ENCODE measurements around the gene RNH1. TPM values are rescaled to one million over a fixed set of nuclear protein-coding genes. Genes with fewer than 3 reads are reported as not detected.

The RNH1 gene
- total RNA-seq, 1 donor from 2014 or later = 142 TPM

DNA sequence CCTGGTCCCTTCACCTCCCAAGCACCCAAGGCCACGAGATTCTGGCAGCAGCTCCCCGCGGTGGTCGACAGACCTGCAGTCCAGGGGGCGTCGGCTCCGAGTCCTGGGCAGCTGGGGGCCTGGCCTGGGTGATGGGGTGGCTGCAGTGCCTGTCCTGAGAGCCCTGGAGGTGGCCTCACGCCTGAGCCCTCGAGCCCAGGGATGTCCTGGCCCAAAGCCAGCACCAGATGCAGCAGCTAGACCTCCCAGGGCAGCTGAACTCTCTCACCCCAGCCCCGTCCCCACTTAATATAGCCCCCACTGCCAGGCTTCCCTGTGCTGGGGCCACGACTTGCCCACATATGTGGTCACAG is 46.9 kb upstream of the RNH1 start:
- intact Hi-C loops (cut with micrococcal nuclease) = no loop called here
- no peak for TF ChIP-seq CTCF (IDR thresholded peaks at IDR 0.05; ENCODE audit: borderline replicate concordance)
- H3K4me1 ChIP-seq = peaks cover 19% of the 10 kb centered on the region
- H3K4me3 ChIP-seq = no peak overlapping the region
- no peak for DNase-seq
- H3K9me3 ChIP-seq (replicated peaks) = no peaks in the 10 kb centered on the region
- no peak overlapping the region for H3K27ac ChIP-seq (replicated peaks)
- peaks cover 99% of the 10 kb centered on the region for H3K27me3 ChIP-seq (ENCODE audit: low read depth)
- H3K36me3 ChIP-seq = no peaks in the 10 kb centered on the region

GRCh38 chr11:553083-553987 is 46.3 kb upstream of the RNH1 start:
- DNase-seq = no peak
- Histone ChIP-seq H3K27ac (replicated peaks) (no peak overlapping the region), H3K4me1 (peaks cover 19% of the 10 kb centered on the region), H3K36me3 (no peaks in the 10 kb centered on the region), H3K4me3 (no peak overlapping the region), H3K27me3 (ENCODE audit: low read depth) (peaks cover 95% of the 10 kb centered on the region), H3K9me3 (replicated peaks) (no peaks in the 10 kb centered on the region)
- no peak for TF ChIP-seq CTCF (IDR thresholded peaks at IDR 0.05; ENCODE audit: borderline replicate concordance)
- intact Hi-C loops (cut with micrococcal nuclease) = no loop called here

DNA sequence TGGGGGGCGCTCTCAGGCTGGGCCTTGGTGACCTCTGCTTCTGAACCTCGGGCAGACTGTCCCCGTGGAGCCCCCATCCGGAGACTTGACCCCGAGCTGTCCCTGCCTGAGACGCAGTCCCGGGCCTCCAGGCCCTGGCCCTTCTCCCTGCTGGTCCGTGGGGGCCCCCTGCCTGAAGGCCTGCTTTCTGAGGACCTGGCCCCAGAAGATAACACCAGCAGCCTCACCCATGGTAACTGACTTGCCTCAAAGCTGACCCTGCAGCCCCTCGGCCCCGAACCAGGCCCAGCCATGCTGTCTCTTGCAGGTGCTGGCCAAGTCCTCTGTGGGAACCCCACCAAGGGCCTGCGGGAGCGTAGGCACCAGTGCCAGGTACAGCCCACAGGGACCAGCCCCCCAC is 44.6 kb upstream of the RNH1 start:
- Histone ChIP-seq H3K27me3 (ENCODE audit: low read depth) (peaks cover 78% of the 10 kb centered on the region), H3K27ac (replicated peaks) (no peak overlapping the region), H3K9me3 (replicated peaks) (no peaks in the 10 kb centered on the region), H3K4me1 (peaks cover 19% of the 10 kb centered on the region), H3K4me3 (no peak overlapping the region), H3K36me3 (no peaks in the 10 kb centered on the region)
- intact Hi-C loops (cut with micrococcal nuclease) = no loop called here
- no peak for TF ChIP-seq CTCF (IDR thresholded peaks at IDR 0.05; ENCODE audit: borderline replicate concordance)
- DNase-seq = no peak

DNA sequence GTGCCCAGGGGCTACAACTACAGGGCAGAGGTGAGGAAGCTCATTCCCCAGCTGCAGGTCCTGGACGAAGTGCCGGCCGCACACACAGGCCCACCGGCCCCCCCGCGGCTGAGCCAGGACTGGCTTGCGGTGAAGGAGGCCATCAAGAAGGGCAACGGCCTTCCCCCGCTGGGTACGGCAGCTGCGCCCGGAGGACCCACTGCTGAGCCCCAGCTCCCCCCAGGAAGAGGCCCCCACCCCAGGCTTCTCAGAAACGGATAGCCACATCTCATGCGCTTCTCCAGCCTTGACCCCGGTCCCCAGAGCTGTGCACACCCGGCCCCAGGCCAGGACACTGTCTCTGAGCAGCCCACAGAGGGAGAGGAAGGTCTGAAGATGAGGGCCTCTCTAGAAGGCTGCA is 44.1 kb upstream of the RNH1 start:
- Histone ChIP-seq H3K27me3 (ENCODE audit: low read depth) (peaks cover 73% of the 10 kb centered on the region), H3K9me3 (replicated peaks) (no peaks in the 10 kb centered on the region), H3K36me3 (no peaks in the 10 kb centered on the region), H3K27ac (replicated peaks) (no peak overlapping the region), H3K4me1 (peaks cover 18% of the 10 kb centered on the region), H3K4me3 (no peak overlapping the region)
- no peak for DNase-seq
- TF ChIP-seq CTCF (IDR thresholded peaks at IDR 0.05; ENCODE audit: borderline replicate concordance) = no peak
- intact Hi-C loops (cut with micrococcal nuclease) = no loop called here

DNA sequence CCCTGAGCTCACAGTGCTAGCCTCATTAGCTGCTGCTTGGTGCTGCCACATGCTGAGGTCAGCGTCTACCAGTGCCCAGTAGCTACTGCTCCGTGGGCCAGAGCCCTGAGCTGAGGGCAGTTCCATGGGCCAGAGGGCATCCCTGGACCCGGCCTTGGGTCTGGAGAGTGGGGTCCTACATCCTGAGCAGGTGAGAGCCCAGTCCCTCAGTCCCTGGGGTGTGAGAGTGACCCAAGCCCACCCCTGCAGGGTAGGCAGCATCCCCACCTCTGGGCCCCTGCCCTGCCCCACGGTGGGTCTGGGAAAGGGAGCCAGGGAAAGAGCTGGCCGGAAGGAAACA is 43.7 kb upstream of the RNH1 start:
- no peak for DNase-seq
- no peaks in the 10 kb centered on the region for H3K36me3 ChIP-seq
- intact Hi-C loops (cut with micrococcal nuclease) = no loop called here
- no peak overlapping the region for H3K4me3 ChIP-seq
- no peaks in the 10 kb centered on the region for H3K9me3 ChIP-seq (replicated peaks)
- TF ChIP-seq CTCF (IDR thresholded peaks at IDR 0.05; ENCODE audit: borderline replicate concordance) = no peak
- H3K4me1 ChIP-seq = peaks cover 14% of the 10 kb centered on the region
- peaks cover 69% of the 10 kb centered on the region for H3K27me3 ChIP-seq (ENCODE audit: low read depth)
- no peak overlapping the region for H3K27ac ChIP-seq (replicated peaks)
